Anterior cingulate cortex (tissue), 58 donors: ENCODE data around the gene MORF4L2.
"Not testable (repeated sequence)": the region's sequence is repeated elsewhere in the genome, so short reads cannot be mapped to it uniquely, and the experiment has no call there.

Experiments
- DNase-seq, 58 donors: peaks; one replicate each; lab custom pipeline; 2025; lab: John Stamatoyannopoulos, UW

The MORF4L2 gene

GRCh38 chrX:103681443-103681842 is 5.1 kb downstream of the MORF4L2 start:
- no peak for DNase-seq

DNA sequence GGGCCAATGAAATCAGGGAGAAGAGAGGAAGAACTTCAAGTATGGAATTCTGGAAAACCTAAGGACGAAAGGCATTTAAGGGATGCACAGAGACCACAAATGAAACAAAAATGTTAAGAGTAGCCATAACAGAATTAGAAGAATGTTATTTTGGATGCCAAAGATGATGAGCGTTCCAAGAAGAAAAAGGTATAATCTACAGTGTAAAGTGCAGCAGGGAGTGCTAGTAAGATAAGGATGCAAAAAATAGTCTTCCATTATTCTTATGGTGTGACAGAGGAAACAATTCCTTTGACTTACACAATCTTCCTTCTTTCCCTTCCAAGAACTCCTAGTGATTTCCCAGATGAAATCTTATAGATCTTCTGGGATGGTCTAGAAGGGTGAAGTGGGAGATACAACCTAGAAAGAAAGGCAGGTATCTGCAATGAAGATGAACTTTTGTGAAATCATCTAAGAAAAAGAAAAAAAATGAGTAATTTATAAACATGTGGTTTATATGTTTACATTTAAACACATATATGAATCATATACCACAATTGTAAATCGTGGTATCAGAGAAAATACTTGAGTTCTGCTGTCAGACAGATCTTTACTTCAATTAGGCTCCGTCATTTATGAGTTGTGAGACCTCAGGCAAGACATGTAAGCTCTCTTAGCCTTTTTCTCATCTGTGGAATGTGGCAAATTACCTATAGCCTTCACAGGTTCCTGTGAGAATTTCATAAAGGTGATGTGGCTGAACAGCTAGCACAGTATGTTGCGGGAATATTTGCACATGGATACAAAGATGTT is 8.1 kb downstream of the MORF4L2 start:
- DNase-seq, result no peak

DNA sequence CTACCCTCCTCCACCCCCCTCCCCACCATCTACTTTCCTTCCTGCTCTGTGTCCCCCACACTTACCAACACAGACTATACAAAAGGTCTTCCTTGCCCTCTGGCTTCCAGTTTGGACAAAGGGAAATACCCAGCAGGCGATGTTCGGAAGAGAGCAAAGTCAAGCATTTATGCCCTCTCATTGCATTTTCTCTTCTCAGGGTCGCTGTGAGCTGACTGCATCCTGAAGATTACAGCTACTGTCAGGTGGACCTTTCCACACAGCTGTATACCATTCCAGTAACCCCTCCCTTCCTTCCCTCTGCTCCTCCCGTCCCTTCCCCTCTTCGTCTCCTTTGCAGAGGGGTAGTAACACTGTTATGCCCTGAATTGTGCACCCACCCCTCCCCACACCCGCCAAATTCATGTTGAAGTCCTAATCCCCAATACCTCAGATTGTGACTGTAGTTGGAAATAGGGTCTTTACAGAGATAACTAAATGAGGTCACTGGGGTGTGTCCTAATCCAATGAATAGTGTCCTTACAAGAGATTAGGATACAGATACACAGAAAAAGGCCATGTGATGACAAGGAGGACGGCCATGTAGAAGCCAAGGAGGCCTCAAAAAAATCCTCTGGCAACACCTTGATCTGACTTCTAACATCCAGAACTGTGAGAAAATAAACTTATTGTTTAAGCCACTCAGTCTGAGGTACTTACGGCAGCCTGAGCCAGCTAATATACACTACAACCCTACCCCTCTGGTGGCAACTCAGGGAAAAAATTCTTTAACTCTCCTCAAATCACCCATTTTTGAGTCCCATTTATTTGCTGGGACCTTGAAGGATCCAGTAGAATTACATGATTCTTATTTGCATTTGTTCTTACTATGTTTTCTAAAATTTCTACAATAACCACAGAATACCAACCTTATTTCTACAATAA is 11.7 kb downstream of the MORF4L2 start:
- no peak for DNase-seq

GRCh38 chrX:103669745-103670144 is 16.8 kb downstream of the MORF4L2 start:
- DNase-seq, result no peak

- DNase-seq, result no peak
Observed at GRCh38 chrX:103666202-103667107, 20.0 kb downstream of the MORF4L2 start.

DNA sequence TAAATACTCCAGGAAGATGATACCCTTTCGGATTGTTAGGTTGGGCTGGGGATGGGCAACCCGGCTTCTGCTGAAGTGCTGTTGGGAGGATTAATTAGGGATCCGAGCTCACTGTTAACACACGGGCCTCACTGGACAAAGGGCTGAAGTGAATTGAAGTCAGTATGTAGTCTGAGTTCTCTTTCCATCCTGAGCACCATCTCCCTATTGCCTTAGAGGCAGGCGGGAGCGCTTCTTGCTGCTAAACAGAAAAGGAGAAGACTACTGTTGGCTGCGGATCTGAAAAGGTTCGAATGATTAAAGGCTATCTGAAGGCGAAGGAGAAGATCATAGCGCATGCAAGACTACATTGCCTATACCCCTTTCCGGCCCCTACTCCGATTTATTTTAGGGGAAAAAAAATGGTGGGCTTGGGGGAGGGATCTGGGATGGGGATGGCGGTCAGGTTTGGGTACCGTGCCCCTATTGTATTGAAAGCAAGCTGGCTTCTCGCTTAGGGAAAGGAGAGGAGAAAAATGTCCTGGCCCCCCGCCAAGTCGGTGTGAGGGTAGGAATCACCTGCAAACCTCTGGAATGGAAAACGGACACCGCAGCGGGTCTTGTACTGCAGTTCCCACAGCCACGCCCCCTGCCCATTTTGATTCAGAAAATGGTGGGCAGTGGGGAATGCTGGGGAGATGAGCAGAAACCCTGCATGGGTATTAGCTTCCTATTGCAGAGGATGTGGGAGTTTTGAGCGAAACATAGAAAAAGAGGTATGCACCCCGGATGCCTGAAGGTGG is 22.3 kb downstream of the MORF4L2 start:
- peak in 4 of 58 donors; percentile 0 to 10 (median 0) for DNase-seq

- DNase-seq, result not testable (repeated sequence)
Observed at GRCh38 chrX:103659460-103659859, 27.0 kb downstream of the MORF4L2 start.

DNA sequence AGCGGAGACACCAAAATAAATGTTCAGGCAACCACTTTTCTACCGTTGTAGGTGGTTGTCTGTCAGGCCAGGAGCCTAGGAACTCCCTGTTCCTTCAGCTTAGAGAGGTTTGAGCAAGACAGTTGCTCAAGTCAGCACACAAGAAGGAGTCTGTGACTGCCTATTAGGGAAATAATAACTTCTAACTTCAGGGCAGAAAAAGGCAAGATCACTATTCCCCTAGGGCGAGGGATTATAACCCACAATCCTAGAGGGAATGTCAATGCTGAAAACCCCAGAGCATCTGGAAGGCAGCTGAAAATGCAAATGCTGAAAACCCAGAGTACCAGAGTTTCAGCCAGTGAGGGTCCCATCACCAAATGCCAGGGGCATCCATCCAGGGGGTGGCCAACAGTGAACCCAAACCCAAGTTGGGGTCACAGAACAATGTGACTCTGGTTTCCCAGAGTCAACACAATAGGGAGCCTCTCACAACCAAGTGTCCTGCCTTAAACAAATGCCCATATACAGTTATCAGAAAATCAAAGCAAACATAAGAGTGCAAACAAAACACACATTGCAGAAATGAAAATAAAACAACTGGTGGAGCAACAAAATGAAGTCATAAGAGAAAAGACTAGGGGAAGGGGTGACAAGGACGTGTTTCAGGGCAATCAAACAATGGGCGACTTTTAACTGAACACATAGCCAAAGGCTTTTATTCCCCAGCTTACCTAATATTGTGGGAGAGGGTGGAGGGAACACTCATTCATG is 27.6 kb downstream of the MORF4L2 start:
- no peak for DNase-seq

GRCh38 chrX:103657066-103657465 is 29.4 kb downstream of the MORF4L2 start:
- not testable (repeated sequence) for DNase-seq

- DNase-seq, result no peak
Observed at GRCh38 chrX:103656617-103657016, 29.9 kb downstream of the MORF4L2 start.

DNA sequence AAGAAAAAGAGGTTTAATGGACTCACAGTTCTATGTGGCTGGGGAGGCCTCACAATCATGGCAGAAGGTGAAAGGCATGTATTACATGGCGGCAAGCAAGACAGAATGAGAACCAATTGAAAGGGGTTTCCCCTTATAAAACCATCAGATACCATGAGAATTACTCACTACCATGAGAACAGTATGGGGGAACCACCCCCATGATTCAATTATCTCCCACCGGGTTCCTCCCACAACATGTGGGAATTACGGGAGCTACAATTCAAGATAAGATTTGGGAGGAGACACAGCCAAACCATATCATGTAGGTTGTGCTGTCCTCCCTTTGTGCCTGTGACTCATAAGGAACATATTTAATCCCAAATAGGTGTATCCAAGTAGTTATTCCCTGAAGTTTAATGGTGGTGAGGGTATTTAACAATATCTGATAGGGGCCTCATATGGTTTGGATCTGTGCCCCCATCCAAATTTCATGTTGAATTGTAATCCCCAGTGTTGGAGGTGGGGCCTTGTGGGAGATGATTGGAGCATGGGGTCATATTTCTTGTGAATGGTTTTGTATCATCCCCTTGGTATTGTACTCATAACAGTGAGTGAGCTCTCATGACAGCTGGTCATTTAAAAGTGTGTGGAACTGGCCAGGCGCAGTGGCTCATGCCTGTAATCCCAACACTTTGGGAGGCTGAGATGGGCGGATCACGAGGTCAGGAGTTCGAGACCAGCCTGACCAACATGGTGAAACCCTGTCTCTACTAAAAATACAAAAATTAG is 31.1 kb downstream of the MORF4L2 start:
- not testable (repeated sequence) for DNase-seq

GRCh38 chrX:103651151-103651773 is 35.2 kb downstream of the MORF4L2 start:
- DNase-seq, result no peak

DNA sequence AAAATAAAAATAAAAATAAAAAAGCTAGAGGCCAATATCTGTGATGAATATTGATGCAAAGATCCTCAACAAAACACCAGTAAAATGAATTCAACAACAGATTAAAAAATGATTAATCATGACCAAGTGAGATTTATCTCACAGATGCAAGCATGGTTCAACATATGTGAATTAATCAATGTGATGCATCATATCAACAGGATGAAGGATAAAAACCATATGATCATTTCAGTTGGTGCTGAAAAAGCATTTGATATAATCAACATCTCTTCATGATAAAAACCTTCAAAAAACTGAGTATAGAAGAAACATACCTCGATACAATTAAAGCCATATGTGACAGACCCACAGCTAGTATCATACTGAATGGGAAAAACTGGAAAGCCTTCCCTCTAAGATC is 38.9 kb downstream of the MORF4L2 start:
- no peak for DNase-seq

DNA sequence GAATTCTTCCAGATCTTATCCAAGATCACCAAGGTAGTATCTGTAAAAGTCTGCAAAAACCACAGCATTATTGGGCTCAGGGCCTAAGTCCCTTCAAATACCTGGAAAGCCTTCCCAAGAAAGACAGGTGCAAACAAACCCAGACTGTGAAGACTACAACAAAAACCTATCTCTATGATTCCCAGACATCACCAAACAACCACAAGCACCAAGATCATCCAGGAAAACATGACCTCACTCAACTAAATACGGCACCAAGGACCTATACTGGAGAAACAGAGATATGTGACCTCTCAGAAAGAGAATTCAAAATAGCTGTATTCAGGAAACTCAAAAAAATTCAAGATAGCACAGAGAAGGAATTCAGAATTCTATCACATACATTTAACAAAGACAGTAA is 42.4 kb downstream of the MORF4L2 start:
- DNase-seq, result no peak

DNA sequence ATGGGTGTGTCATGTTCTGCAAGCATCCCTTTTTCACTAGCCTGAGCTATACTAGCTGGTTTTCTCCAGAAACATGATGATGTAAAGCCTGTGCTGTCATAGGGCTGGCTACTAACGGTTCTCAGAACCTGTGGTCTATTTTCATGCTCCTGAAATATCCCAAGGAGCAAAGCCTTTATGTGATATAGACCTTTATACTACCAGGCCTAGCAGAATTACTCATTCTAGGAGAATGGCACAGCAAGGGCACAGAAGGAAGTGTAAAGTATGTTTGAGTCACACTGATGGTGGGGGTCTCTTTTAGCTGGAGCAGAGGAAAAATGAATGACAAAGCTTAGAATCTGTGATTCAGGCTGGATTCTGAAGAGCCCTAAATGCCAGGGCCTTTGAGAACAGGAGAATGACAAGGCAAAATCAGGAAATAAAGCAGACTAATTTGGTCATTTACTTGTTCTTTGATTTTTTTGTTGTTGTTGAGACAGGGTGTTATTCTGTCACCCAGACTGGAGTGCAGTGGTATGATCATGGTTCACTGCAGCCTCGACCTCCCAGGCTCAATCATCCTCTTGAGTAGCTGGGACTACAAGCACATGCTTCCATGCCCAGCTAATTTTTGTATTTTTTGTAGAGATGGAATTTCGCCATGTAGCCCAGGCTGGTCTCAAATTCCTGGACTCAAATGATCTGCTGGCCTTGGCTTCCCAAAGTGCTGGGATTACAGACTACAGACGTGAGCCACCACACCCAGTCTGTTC is 45.9 kb downstream of the MORF4L2 start:
- no peak for DNase-seq

DNA sequence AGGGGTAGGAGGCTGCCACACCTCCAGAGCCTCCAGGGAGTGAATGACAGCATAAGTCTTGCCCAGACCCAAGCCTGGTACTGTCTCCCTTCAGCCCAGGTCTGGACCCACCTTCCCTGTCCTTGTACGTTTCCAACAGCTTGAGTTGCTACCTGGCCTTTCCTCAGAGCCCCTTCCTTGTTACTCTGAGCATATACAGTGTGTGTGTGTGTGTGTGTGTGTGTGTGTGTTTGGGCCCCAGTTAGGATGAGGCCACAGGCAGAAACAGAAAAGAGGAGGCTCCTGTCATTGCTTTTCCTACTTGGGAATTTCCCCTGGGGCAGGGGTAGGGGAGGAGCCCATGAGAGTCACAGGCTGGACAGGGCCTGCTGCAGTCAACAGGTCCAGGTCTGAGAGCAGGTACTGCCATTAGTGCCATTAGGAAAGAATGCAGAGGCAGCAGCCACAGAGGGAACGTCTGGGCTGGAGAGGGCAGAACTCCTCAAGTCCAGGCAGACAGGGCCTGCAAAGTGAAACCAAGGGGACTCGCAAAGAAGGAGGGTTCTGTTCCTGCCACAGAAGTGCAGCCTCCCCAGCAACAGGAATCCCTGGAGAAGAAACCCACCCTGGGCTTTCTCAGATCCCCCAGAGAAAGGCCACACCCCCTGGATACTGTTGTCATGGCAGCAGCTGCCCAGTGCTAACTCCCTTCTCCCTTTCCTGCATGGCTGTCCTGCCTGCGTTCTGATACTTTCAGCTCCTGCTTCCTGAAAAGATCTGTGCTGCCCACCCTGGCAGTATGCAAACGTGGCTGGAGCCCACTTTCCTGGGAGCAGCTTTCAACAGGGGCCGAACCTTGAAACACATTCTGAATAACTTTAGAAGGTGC is 47.8 kb downstream of the MORF4L2 start:
- peak in 21 of 58 donors; percentile 0 to 42 (median 3) for DNase-seq
